ENCODE measurements around the gene USP1. TPM values are rescaled to one million over a fixed set of nuclear protein-coding genes. Genes with fewer than 3 reads are reported as not detected.
A peak's percentile ranks its signal among the peaks of the same experiment; 100 is the strongest.

USP1 gene
- total RNA-seq, 1 experiment from 2014 or later = 49.8 TPM

DNA sequence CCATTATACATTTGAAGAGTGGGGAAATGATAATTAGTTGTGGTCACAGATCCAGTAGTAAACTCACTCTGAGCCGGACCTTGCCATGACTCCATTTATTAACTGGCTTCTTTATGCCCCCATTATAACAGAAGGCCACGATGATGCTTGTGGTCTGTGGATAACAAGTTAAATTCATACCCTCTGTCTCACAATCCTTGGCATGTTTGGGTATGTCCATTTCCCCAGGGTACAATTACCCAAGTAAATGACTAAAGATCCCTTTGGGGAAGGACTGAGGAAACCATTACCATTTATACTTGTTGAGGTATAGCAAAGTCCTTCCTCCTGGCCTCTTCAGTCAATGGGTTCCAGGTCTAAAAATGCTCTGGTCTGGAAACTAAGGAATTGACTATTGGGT lies 7.3 kb upstream of the USP1 start:
- H3K9me3 Mint-ChIP-seq (ENCODE audit: low read depth, unreplicated experiment) = no peaks in the 10 kb centered on the region
- no TSS peak for BruUV-seq (replicated peaks)
- no peaks in the 10 kb centered on the region for H3K36me3 Mint-ChIP-seq (ENCODE audit: insufficient read depth, unreplicated experiment)
- CTCF ChIA-PET = no interaction called here
- no peak for DNase-seq
- H3K4me3 Mint-ChIP-seq (ENCODE audit: low read depth, unreplicated experiment) = no peak overlapping the region
- intact Hi-C loops (cut with micrococcal nuclease; ENCODE audit: unreplicated experiment) = no loop called here
- H3K27me3 Mint-ChIP-seq (ENCODE audit: unreplicated experiment) = peaks cover 12% of the 10 kb centered on the region
- no peak overlapping the region for H3K27ac Mint-ChIP-seq (ENCODE audit: unreplicated experiment)
- H3K4me1 Mint-ChIP-seq (ENCODE audit: low read depth, unreplicated experiment) = peaks cover 7% of the 10 kb centered on the region
- TF ChIP-seq, protein P1, sequence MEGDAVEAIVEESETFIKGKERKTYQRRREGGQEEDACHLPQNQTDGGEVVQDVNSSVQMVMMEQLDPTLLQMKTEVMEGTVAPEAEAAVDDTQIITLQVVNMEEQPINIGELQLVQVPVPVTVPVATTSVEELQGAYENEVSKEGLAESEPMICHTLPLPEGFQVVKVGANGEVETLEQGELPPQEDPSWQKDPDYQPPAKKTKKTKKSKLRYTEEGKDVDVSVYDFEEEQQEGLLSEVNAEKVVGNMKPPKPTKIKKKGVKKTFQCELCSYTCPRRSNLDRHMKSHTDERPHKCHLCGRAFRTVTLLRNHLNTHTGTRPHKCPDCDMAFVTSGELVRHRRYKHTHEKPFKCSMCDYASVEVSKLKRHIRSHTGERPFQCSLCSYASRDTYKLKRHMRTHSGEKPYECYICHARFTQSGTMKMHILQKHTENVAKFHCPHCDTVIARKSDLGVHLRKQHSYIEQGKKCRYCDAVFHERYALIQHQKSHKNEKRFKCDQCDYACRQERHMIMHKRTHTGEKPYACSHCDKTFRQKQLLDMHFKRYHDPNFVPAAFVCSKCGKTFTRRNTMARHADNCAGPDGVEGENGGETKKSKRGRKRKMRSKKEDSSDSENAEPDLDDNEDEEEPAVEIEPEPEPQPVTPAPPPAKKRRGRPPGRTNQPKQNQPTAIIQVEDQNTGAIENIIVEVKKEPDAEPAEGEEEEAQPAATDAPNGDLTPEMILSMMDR (IDR thresholded peaks at IDR 0.05; ENCODE audit: unreplicated experiment) = no peak

DNA sequence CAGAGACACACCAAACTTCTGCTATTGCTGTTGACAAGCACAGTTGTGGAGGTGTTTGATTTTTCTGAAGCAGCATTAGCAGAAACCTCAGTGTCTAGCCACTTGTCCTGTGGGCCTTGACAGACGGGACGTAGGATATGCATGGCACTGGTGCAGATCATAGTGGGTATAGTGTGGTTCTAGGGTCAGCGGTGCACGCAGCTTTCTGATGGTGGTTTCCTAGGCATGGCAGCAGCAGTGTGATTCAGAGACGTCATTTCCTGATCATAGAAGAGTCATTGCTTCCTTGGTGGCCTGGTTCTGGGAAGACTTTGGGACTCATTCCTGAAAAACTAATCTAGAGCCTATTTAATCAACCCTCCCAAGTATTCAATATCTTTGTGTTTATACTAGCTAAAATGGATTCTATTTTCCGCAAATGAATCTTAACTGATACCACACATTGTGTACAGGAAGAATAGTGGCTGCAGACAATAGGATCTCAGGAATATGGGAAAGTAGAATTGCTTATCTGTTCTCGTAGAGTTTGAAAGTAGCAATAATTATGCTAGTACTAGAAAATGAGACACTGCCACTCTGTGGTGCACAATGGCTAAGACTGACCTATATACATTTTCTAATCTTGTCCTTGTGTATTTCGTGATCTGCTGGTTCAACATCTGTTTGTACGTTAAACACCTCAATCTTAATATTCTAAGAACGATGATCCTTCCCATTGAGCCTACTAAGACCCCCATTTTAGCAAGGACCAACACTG lies 2.8 kb upstream of the USP1 start:
- Mint-ChIP-seq H3K4me3 (ENCODE audit: low read depth, unreplicated experiment) (no peak overlapping the region), H3K27ac (ENCODE audit: unreplicated experiment) (no peak overlapping the region), H3K36me3 (ENCODE audit: insufficient read depth, unreplicated experiment) (peaks cover 40% of the 10 kb centered on the region), H3K9me3 (ENCODE audit: low read depth, unreplicated experiment) (peaks cover 2% of the 10 kb centered on the region), H3K27me3 (ENCODE audit: unreplicated experiment) (peaks cover 12% of the 10 kb centered on the region), H3K4me1 (ENCODE audit: low read depth, unreplicated experiment) (peaks cover 10% of the 10 kb centered on the region)
- CTCF ChIA-PET = no interaction called here
- intact Hi-C loops (cut with micrococcal nuclease; ENCODE audit: unreplicated experiment) = no loop called here
- TF ChIP-seq, protein P1 (IDR thresholded peaks at IDR 0.05; ENCODE audit: unreplicated experiment) = no peak
- DNase-seq = no peak
- no TSS peak for BruUV-seq (replicated peaks)

- CTCF ChIA-PET = no interaction called here
- Mint-ChIP-seq H3K36me3 (ENCODE audit: insufficient read depth, unreplicated experiment) (peaks cover 41% of the 10 kb centered on the region), H3K4me3 (ENCODE audit: low read depth, unreplicated experiment) (no peak overlapping the region), H3K27ac (ENCODE audit: unreplicated experiment) (peak overlapping the region; percentile 55), H3K4me1 (ENCODE audit: low read depth, unreplicated experiment) (peaks cover 10% of the 10 kb centered on the region), H3K27me3 (ENCODE audit: unreplicated experiment) (peaks cover 12% of the 10 kb centered on the region), H3K9me3 (ENCODE audit: low read depth, unreplicated experiment) (peaks cover 2% of the 10 kb centered on the region)
- TF ChIP-seq, protein P1 (IDR thresholded peaks at IDR 0.05; ENCODE audit: unreplicated experiment) = no peak
- BruUV-seq (replicated peaks) = no TSS peak
- intact Hi-C loops (cut with micrococcal nuclease; ENCODE audit: unreplicated experiment) = no loop called here
- no peak for DNase-seq
Measured at GRCh38 chr1:62434618-62435001, 2.2 kb upstream of the USP1 start.

GRCh38 chr1:62435231-62436038 lies 1.4 kb upstream of the USP1 start:
- Mint-ChIP-seq H3K4me3 (ENCODE audit: low read depth, unreplicated experiment) (peak overlapping the region; percentile 70), H3K4me1 (ENCODE audit: low read depth, unreplicated experiment) (peaks cover 14% of the 10 kb centered on the region), H3K27ac (ENCODE audit: unreplicated experiment) (peak overlapping the region; percentile 55), H3K36me3 (ENCODE audit: insufficient read depth, unreplicated experiment) (peaks cover 45% of the 10 kb centered on the region), H3K9me3 (ENCODE audit: low read depth, unreplicated experiment) (peaks cover 2% of the 10 kb centered on the region), H3K27me3 (ENCODE audit: unreplicated experiment) (peaks cover 12% of the 10 kb centered on the region)
- TSS peak; percentile 95 for BruUV-seq (replicated peaks)
- CTCF ChIA-PET = interaction anchor here (0.7 kb wide), 1 partner anchor 1195 kb away, joined by 3 read pairs; no protein-coding TSS in a partner anchor
- no peak for DNase-seq
- TF ChIP-seq, protein P1 (IDR thresholded peaks at IDR 0.05; ENCODE audit: unreplicated experiment) = no peak
- intact Hi-C loops (cut with micrococcal nuclease; ENCODE audit: unreplicated experiment) = no loop called here
